Measurements from ENCODE around the gene DDR1. TPM values are rescaled to one million over a fixed set of nuclear protein-coding genes. Genes with fewer than 3 reads are reported as not detected.

Gene DDR1
- total RNA-seq, 1 experiment from 2014 or later: 258 TPM

GRCh38 chr6:30931272-30931671 lies 47.0 kb downstream of the DDR1 start:
- Histone ChIP-seq H3K9me3 (ENCODE audit: control insufficient read depth, low read depth, low read length) (no peaks in the 10 kb centered on the region), H2AFZ (ENCODE audit: low read length) (no peak overlapping the region), H3K23ac (ENCODE audit: insufficient read length, low read depth, low read length) (no peak overlapping the region), H4K91ac (ENCODE audit: insufficient read length, low read depth, low read length) (no peak overlapping the region), H2BK20ac (ENCODE audit: low read depth, low read length, poor library complexity, severe bottlenecking) (no peak overlapping the region), H3K4me2 (ENCODE audit: insufficient read depth, insufficient read length, low read length) (no peak overlapping the region), H4K8ac (replicated peaks; ENCODE audit: insufficient read length, low read depth, low read length) (no peak overlapping the region), H3K4ac (ENCODE audit: low read depth, low read length) (no peak overlapping the region), H3K23me2 (ENCODE audit: insufficient read length, low read depth, low read length, poor library complexity, severe bottlenecking) (no peaks in the 10 kb centered on the region), H3K56ac (ENCODE audit: insufficient read length, low read depth, low read length) (no peak overlapping the region), H2BK5ac (ENCODE audit: insufficient read length, low read length) (no peak overlapping the region), H3K27me3 (ENCODE audit: insufficient read depth, low read length) (no peaks in the 10 kb centered on the region; the same call in 1 of the 2 replicates), H3K79me1 (ENCODE audit: insufficient read depth, low read depth, low read length, poor library complexity, severe bottlenecking) (no peaks in the 10 kb centered on the region), H2BK12ac (ENCODE audit: insufficient read length, low read depth, low read length) (no peak overlapping the region), H3K9ac (ENCODE audit: extremely low read depth, insufficient read length, low read length) (no peak overlapping the region), H2AK5ac (ENCODE audit: insufficient read length, low read length) (no peak overlapping the region), H3K18ac (ENCODE audit: insufficient read length, low read depth, low read length) (no peak overlapping the region), H3K79me2 (ENCODE audit: insufficient read depth, low read length) (no peaks in the 10 kb centered on the region), H2BK120ac (ENCODE audit: low read depth, low read length, poor library complexity, severe bottlenecking) (no peak overlapping the region), H3K14ac (ENCODE audit: insufficient read depth, low read length) (no peak overlapping the region), H4K20me1 (ENCODE audit: control insufficient read depth, insufficient read depth, insufficient read length) (no peaks in the 10 kb centered on the region), H3K4me1 (ENCODE audit: insufficient read depth, low read length) (peaks cover 2% of the 10 kb centered on the region; the same call in 1 of the 2 replicates), H3K27ac (ENCODE audit: insufficient read length, low read depth, low read length) (no peak overlapping the region), H4K5ac (ENCODE audit: insufficient read length, low read depth, low read length) (no peak overlapping the region), H2BK15ac (ENCODE audit: low read depth, low read length) (no peak overlapping the region), H3T11ph (ENCODE audit: low read length) (no peak overlapping the region)
- H3K9me3 Mint-ChIP-seq: peaks cover 13 to 14% of the 10 kb centered on the region in 2 experiments; a peak in 4 of 5 replicates
- TF ChIP-seq CTCF (conservative IDR thresholded peaks at IDR 0.05): no peak
- H3K36me3 Mint-ChIP-seq (ENCODE audit: insufficient read depth in 1 of 3, low read depth in 3 of 3): peaks cover 23 to 30% (median 28%) of the 10 kb centered on the region in 3 experiments
- peaks cover 2 to 11% of the 10 kb centered on the region in 2 experiments; a peak in 3 of 4 replicates for H3K4me1 Mint-ChIP-seq
- no CpG with 5 or more reads among the region's 8 CpGs for WGBS (ENCODE audit: extremely low coverage, insufficient read length, low lambda C conversion rate)
- no peak for DNase-seq
- no peak overlapping the region for H3K4me3 Mint-ChIP-seq
- peak overlapping the region in 2 of 3 experiments; percentile 14 to 52; a peak in 2 of 7 replicates for H3K27ac Mint-ChIP-seq
- H3K27me3 Mint-ChIP-seq (ENCODE audit: low read depth): no peaks in the 10 kb centered on the region; the same call in 1 of the 2 replicates

Data from H9 (cell line).